ENCODE results near the gene SAXO2.
"Not testable (repeated sequence)": the region's sequence is repeated elsewhere in the genome, so short reads cannot be mapped to it uniquely, and the experiment has no call there.

SAXO2 gene

GRCh38 chr15:82325646-82326045 lies 63.0 kb downstream of the SAXO2 start:
- not testable (repeated sequence) for DNase-seq (ENCODE audit: low read depth); H3K4me3 ChIP-seq (ENCODE audit: low read depth, low read length)

GRCh38 chr15:82326896-82327295 lies 64.3 kb downstream of the SAXO2 start:
- H3K4me3 ChIP-seq (ENCODE audit: low read depth, low read length); DNase-seq (ENCODE audit: low read depth): not testable (repeated sequence)

GRCh38 chr15:82327372-82327771 lies 64.8 kb downstream of the SAXO2 start:
- not testable (repeated sequence) for DNase-seq (ENCODE audit: low read depth); H3K4me3 ChIP-seq (ENCODE audit: low read depth, low read length)

- not testable (repeated sequence) for H3K4me3 ChIP-seq (ENCODE audit: low read depth, low read length); DNase-seq (ENCODE audit: low read depth)
Observed at GRCh38 chr15:82329039-82329438, 66.4 kb downstream of the SAXO2 start.

GRCh38 chr15:82330921-82331320 lies 68.3 kb downstream of the SAXO2 start:
- not testable (repeated sequence) for H3K4me3 ChIP-seq (ENCODE audit: low read depth, low read length); DNase-seq (ENCODE audit: low read depth)

- not testable (repeated sequence) for H3K4me3 ChIP-seq (ENCODE audit: low read depth, low read length); DNase-seq (ENCODE audit: low read depth)
Observed at GRCh38 chr15:82331576-82332304, 69.1 kb downstream of the SAXO2 start.

GRCh38 chr15:82332711-82333602 lies 70.3 kb downstream of the SAXO2 start:
- not testable (repeated sequence) for H3K4me3 ChIP-seq (ENCODE audit: low read depth, low read length); DNase-seq (ENCODE audit: low read depth)

GRCh38 chr15:82333603-82334553 lies 71.3 kb downstream of the SAXO2 start:
- DNase-seq (ENCODE audit: low read depth); H3K4me3 ChIP-seq (ENCODE audit: low read depth, low read length): not testable (repeated sequence)
